OCI-LY7 (cell line): Measurements from ENCODE around the gene PKD1. TPM values are rescaled to one million over a fixed set of nuclear protein-coding genes. Genes with fewer than 3 reads are reported as not detected.

Experiments used
- BruUV-seq: library from RNA; stranded (reverse); fragments of 400-500 nt; replicated peaks from 2 replicates; lab custom pipeline; 2021; lab: Mats Ljungman, UMichigan
- CTCF ChIA-PET: fragments of 300-600 bp; sonication (Branson Sonifier 250); formaldehyde crosslinking; loops from one replicate; lab custom pipeline; 2022; ENCODE audit warnings: antibody characterized with exemption; ENCODE audit not compliant: unreplicated experiment; lab: Charles Lee
- POLR2A ChIA-PET: fragments of 300-600 bp; sonication (Branson Sonifier 250); formaldehyde crosslinking; loops from one replicate; lab custom pipeline; 2022; ENCODE audit warnings: antibody characterized with exemption; lab: Charles Lee
- DNase-seq: peaks from one replicate; pipeline ENCODE4 v3.0.0-alpha.2; 2015; ENCODE audit warnings: low spot score
- H2AFZ ChIP-seq: fragments of 200-600 bp; sonication (generic), shearing (Covaris generic); 2 replicates; pipeline ENCODE4 v1.6.1; 2014; ENCODE audit warnings: mild to moderate bottlenecking, antibody characterized with exemption, low read length, moderate library complexity
- H3K27ac ChIP-seq: fragments of 200-600 bp; sonication (generic); 2 replicates; pipeline ENCODE4 v1.5.1; 2014; ENCODE audit warnings: mixed run types, low read depth, mild to moderate bottlenecking, moderate library complexity, low read length, inconsistent platforms; ENCODE audit not compliant: poor library complexity, severe bottlenecking
- H3K36me3 ChIP-seq: fragments of 200-600 bp; sonication (generic); 2 replicates; pipeline ENCODE4 v1.6.1; 2014; ENCODE audit warnings: mild to moderate bottlenecking, antibody characterized with exemption, low read length, moderate library complexity, mixed read lengths; ENCODE audit not compliant: insufficient read depth
- H3K4me1 ChIP-seq: fragments of 200-600 bp; sonication (generic); 2 replicates; pipeline ENCODE4 v1.5.1; 2014; ENCODE audit warnings: mild to moderate bottlenecking, low read length; ENCODE audit not compliant: insufficient read depth, poor library complexity, severe bottlenecking
- H3K4me2 ChIP-seq: fragments of 200-600 bp; sonication (generic); 2 replicates; pipeline ENCODE4 v1.6.1; 2014; ENCODE audit warnings: mild to moderate bottlenecking, low read length
- H3K4me3 ChIP-seq: fragments of 200-600 bp; sonication (generic); 2 replicates; pipeline ENCODE4 v1.5.1; 2014; ENCODE audit warnings: mild to moderate bottlenecking, low read depth, low read length; ENCODE audit not compliant: poor library complexity, severe bottlenecking
- H3K79me2 ChIP-seq: fragments of 200-600 bp; sonication (generic); 2 replicates; pipeline ENCODE4 v1.6.1; 2016; ENCODE audit warnings: low read depth, mild to moderate bottlenecking, low read length, moderate library complexity, mixed read lengths; ENCODE audit not compliant: insufficient read depth
- H3K9me2 ChIP-seq: fragments of 200-600 bp; sonication (generic); 2 replicates; pipeline ENCODE4 v1.6.1; 2016; ENCODE audit warnings: mild to moderate bottlenecking, low read length, mixed read lengths; ENCODE audit not compliant: insufficient read depth
- H3K9me3 ChIP-seq: fragments of 200-600 bp; sonication (generic); 2 replicates; pipeline ENCODE4 v1.6.1; 2014; ENCODE audit warnings: mild to moderate bottlenecking, mixed run types, low read length, mixed read lengths
- H4K20me1 ChIP-seq: fragments of 200-600 bp; sonication (generic); 2 replicates; pipeline ENCODE4 v1.6.1; 2014; ENCODE audit warnings: mild to moderate bottlenecking, antibody characterized with exemption, low read length, moderate library complexity, mixed read lengths; ENCODE audit not compliant: insufficient read depth
- CTCF ChIP-seq: fragments of 200-600 bp; sonication (generic); conservative IDR thresholded peaks from 2 replicates; pipeline ENCODE4 v1.5.1; 2014; ENCODE audit warnings: mild to moderate bottlenecking, antibody characterized with exemption, low read length, moderate library complexity, mixed read lengths
- EZH2phosphoT487 ChIP-seq: fragments of 200-600 bp; sonication (generic); IDR thresholded peaks from 2 replicates; pipeline ENCODE4 v1.6.1; 2018; ENCODE audit warnings: low read depth, borderline replicate concordance, mild to moderate bottlenecking, mixed run types, antibody characterized with exemption, low read length, moderate library complexity, mixed read lengths
- intact Hi-C: fragments of 100-400 bp; cut with micrococcal nuclease; formaldehyde crosslinking; loops from one replicate; pipeline ENCODE4 v1.10.0; 2022; ENCODE audit not compliant: unreplicated experiment
- total RNA-seq, 2 experiments: library from RNA; depleted of rRNA in 1 of 2; stranded (reverse); fragments of >200 nt in 1 of 2; shearing (Covaris generic) in 1 of 2; gene quantifications; 2 replicates each; pipeline ENCODE4 v1.2.3, GENCODE V29; 2014 to 2022

PKD1 gene
- total RNA-seq, 2 experiments from 2014 or later: 87.4 to 112 TPM

GRCh38 chr16:2040787-2041522, 94.7 kb downstream of the PKD1 start:
- Histone ChIP-seq H3K4me1 (peaks cover 1% of the 10 kb centered on the region), H3K9me3 (no peaks in the 10 kb centered on the region), H3K79me2 (no peaks in the 10 kb centered on the region), H2AFZ (no peak overlapping the region), H3K27ac (no peak overlapping the region), H3K9me2 (no peaks in the 10 kb centered on the region), H4K20me1 (no peaks in the 10 kb centered on the region), H3K4me2 (no peak overlapping the region), H3K36me3 (peaks cover 11% of the 10 kb centered on the region; the same call in 1 of the 2 replicates), H3K4me3 (no peak overlapping the region)
- POLR2A ChIA-PET: interaction anchor here (0.7 kb wide), 1 partner anchor 102 kb away, joined by 3 read pairs; no protein-coding TSS in a partner anchor
- TF ChIP-seq EZH2phosphoT487: no peak
- no peak for TF ChIP-seq CTCF
- BruUV-seq: no TSS peak
- DNase-seq: no peak
- CTCF ChIA-PET: no interaction called here
- intact Hi-C loops: no loop called here

- intact Hi-C loops: no loop called here
- Histone ChIP-seq H3K27ac (no peak overlapping the region), H3K9me2 (no peaks in the 10 kb centered on the region), H3K4me3 (no peak overlapping the region), H4K20me1 (no peaks in the 10 kb centered on the region), H2AFZ (no peak overlapping the region), H3K36me3 (peaks cover 11% of the 10 kb centered on the region; the same call in 1 of the 2 replicates), H3K9me3 (no peaks in the 10 kb centered on the region), H3K4me2 (no peak overlapping the region), H3K79me2 (no peaks in the 10 kb centered on the region), H3K4me1 (no peaks in the 10 kb centered on the region)
- BruUV-seq: no TSS peak
- DNase-seq: no peak
- no peak for TF ChIP-seq CTCF
- no peak for TF ChIP-seq EZH2phosphoT487
- POLR2A ChIA-PET: no interaction called here
- CTCF ChIA-PET: no interaction called here
Measured at GRCh38 chr16:2040041-2040786, 95.5 kb downstream of the PKD1 start.
